Measurements from ENCODE around the gene HSP90AB1.

The HSP90AB1 gene

DNA sequence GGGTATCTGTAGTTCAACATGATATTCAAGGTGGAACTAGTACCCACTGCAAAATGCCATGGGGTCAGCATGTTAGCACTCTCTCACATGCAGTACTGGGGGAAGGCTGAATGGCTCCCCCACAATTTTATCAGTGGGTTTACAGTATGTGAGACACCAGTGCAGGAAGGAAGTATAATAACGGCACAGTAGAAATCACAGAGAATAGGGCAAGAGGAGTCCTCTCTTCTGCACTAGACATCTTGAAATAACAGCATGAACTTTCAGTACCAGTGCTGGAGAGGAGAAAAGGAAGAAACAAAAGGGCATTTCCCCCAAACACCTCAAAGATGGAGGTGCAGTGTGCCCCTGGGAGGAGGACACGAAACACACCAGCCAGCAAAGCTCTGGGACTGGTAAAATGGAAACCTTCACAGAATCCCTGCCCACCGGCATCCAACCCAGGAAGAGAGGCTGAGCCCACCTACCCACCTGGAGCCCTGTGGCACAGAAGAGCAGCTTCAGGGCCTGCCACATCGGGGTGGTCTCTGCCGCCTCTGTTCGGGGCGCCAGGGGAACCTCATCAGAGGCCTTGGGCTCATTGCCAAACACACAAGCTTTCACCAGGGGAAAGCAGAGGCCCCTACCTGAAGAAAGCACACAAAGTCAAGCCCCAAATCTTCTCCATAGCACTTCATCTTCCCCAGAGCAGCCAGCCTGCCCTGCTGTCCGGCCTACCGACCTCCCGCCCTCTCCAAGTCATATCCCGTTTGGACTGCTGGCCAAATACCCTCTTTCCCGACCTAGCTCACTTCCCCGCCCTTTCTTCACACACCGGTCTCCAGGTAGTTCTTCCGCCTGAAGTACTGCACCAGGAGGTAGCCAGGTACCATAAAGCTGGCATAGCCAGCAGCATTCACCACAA is 9.2 kb downstream of the HSP90AB1 start:
- peak overlapping the region; percentile 99 for H3K4me2 ChIP-seq (ENCODE audit: low read length)
- H3K27me3 ChIP-seq (ENCODE audit: low read depth, low read length) = no peaks in the 10 kb centered on the region
- H3K9me3 ChIP-seq (ENCODE audit: insufficient read depth, low read length) = no peaks in the 10 kb centered on the region
- H3K4me1 ChIP-seq (ENCODE audit: low read length) = peaks cover 49% of the 10 kb centered on the region
- H3K27ac ChIP-seq (ENCODE audit: low read length) = peak overlapping the region; percentile 94
- peak overlapping the region; percentile 99 for H3K9ac ChIP-seq (ENCODE audit: low read length)
- H3K79me2 ChIP-seq (ENCODE audit: low read length) = peaks cover 59% of the 10 kb centered on the region
- peak overlapping the region; percentile 84 for H3K4me3 ChIP-seq (ENCODE audit: low read length)
- TF ChIP-seq, protein P1, sequence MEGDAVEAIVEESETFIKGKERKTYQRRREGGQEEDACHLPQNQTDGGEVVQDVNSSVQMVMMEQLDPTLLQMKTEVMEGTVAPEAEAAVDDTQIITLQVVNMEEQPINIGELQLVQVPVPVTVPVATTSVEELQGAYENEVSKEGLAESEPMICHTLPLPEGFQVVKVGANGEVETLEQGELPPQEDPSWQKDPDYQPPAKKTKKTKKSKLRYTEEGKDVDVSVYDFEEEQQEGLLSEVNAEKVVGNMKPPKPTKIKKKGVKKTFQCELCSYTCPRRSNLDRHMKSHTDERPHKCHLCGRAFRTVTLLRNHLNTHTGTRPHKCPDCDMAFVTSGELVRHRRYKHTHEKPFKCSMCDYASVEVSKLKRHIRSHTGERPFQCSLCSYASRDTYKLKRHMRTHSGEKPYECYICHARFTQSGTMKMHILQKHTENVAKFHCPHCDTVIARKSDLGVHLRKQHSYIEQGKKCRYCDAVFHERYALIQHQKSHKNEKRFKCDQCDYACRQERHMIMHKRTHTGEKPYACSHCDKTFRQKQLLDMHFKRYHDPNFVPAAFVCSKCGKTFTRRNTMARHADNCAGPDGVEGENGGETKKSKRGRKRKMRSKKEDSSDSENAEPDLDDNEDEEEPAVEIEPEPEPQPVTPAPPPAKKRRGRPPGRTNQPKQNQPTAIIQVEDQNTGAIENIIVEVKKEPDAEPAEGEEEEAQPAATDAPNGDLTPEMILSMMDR (IDR thresholded peaks at IDR 0.05; ENCODE audit: low read depth, low read length) = no peak
- no peak for TF ChIP-seq EZH2phosphoT487 (IDR thresholded peaks at IDR 0.05; ENCODE audit: low read depth)
- peaks cover 44% of the 10 kb centered on the region for H4K20me1 ChIP-seq (ENCODE audit: insufficient read depth, low read length)
- peaks cover 68% of the 10 kb centered on the region for H3K36me3 ChIP-seq (replicated peaks; ENCODE audit: low read depth, low read length)
- H2AFZ ChIP-seq (ENCODE audit: low read depth, low read length) = no peak overlapping the region

DNA sequence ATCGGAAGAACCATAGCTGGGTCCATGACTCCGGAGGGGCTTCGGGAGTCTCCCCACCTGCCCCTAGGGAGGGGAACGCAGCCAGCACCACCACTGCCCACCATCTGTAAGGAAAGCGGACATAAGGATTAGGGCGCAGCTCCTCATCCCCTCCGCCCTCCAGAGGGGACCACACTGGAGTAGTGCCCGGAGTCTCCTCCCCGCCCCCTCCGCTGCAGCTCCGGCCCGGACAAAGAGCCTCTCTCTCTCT is 9.8 kb downstream of the HSP90AB1 start:
- Histone ChIP-seq H3K4me1 (ENCODE audit: low read length) (peaks cover 55% of the 10 kb centered on the region), H3K79me2 (ENCODE audit: low read length) (peaks cover 59% of the 10 kb centered on the region)

GRCh38 chr6:44257025-44257752 is 10.3 kb downstream of the HSP90AB1 start, which contains the start of gene SLC35B2:
SLC35B2 (minus strand) TSS chr6:44257528; CDS start chr6:44257410, 118 bp downstream.
- Histone ChIP-seq H3K9ac (ENCODE audit: low read length) (peak within 1 kb of the TSS; percentile 99), H3K27me3 (ENCODE audit: low read depth, low read length) (no peaks in the 10 kb centered on the region), H4K20me1 (ENCODE audit: insufficient read depth, low read length) (peaks cover 46% of the 10 kb centered on the region), H3K79me2 (ENCODE audit: low read length) (peaks cover 59% of the 10 kb centered on the region), H3K4me2 (ENCODE audit: low read length) (peak within 1 kb of the TSS; percentile 99), H3K4me1 (ENCODE audit: low read length) (peaks cover 60% of the 10 kb centered on the region), H3K9me3 (ENCODE audit: insufficient read depth, low read length) (no peaks in the 10 kb centered on the region), H3K27ac (ENCODE audit: low read length) (peak within 1 kb of the TSS; percentile 94), H3K36me3 (replicated peaks; ENCODE audit: low read depth, low read length) (peaks cover 68% of the 10 kb centered on the region), H2AFZ (ENCODE audit: low read depth, low read length) (no peak within 1 kb of the TSS; the same call in 1 of the 2 replicates), H3K4me3 (ENCODE audit: low read length) (peak within 1 kb of the TSS; percentile 84)
- TF ChIP-seq, protein P1 (IDR thresholded peaks at IDR 0.05; ENCODE audit: low read depth, low read length) = peak; percentile 62
- no peak for TF ChIP-seq EZH2phosphoT487 (IDR thresholded peaks at IDR 0.05; ENCODE audit: low read depth)

More for the DNA sequence above, 9.8 kb downstream of the HSP90AB1 start:
- Histone ChIP-seq H3K27me3 (ENCODE audit: low read depth, low read length) (no peaks in the 10 kb centered on the region), H4K20me1 (ENCODE audit: insufficient read depth, low read length) (peaks cover 46% of the 10 kb centered on the region), H3K27ac (ENCODE audit: low read length) (peak overlapping the region; percentile 94), H3K9ac (ENCODE audit: low read length) (peak overlapping the region; percentile 99), H2AFZ (ENCODE audit: low read depth, low read length) (no peak overlapping the region), H3K9me3 (ENCODE audit: insufficient read depth, low read length) (no peaks in the 10 kb centered on the region), H3K36me3 (replicated peaks; ENCODE audit: low read depth, low read length) (peaks cover 68% of the 10 kb centered on the region), H3K4me3 (ENCODE audit: low read length) (peak overlapping the region; percentile 84), H3K4me2 (ENCODE audit: low read length) (peak overlapping the region; percentile 99)
- TF ChIP-seq, protein P1 (IDR thresholded peaks at IDR 0.05; ENCODE audit: low read depth, low read length) = no peak
- no peak for TF ChIP-seq EZH2phosphoT487 (IDR thresholded peaks at IDR 0.05; ENCODE audit: low read depth)

GRCh38 chr6:44257753-44258324 is 10.9 kb downstream of the HSP90AB1 start:
- peaks cover 66% of the 10 kb centered on the region for H3K4me1 ChIP-seq (ENCODE audit: low read length)
- H2AFZ ChIP-seq (ENCODE audit: low read depth, low read length) = no peak overlapping the region
- H3K79me2 ChIP-seq (ENCODE audit: low read length) = peaks cover 61% of the 10 kb centered on the region
- peaks cover 70% of the 10 kb centered on the region for H3K36me3 ChIP-seq (replicated peaks; ENCODE audit: low read depth, low read length)
- peak overlapping the region; percentile 99 for H3K9ac ChIP-seq (ENCODE audit: low read length)
- TF ChIP-seq, protein P1 (IDR thresholded peaks at IDR 0.05; ENCODE audit: low read depth, low read length) = no peak
- TF ChIP-seq EZH2phosphoT487 (IDR thresholded peaks at IDR 0.05; ENCODE audit: low read depth) = no peak
- H3K27ac ChIP-seq (ENCODE audit: low read length) = peak overlapping the region; percentile 94
- H3K4me2 ChIP-seq (ENCODE audit: low read length) = peak overlapping the region; percentile 99
- H4K20me1 ChIP-seq (ENCODE audit: insufficient read depth, low read length) = peaks cover 45% of the 10 kb centered on the region
- H3K4me3 ChIP-seq (ENCODE audit: low read length) = peak overlapping the region; percentile 84
- H3K9me3 ChIP-seq (ENCODE audit: insufficient read depth, low read length) = no peaks in the 10 kb centered on the region
- H3K27me3 ChIP-seq (ENCODE audit: low read depth, low read length) = no peaks in the 10 kb centered on the region
